ENCODE results near the gene WDFY4. TPM values are rescaled to one million over a fixed set of nuclear protein-coding genes. Genes with fewer than 3 reads are reported as not detected.

WDFY4 gene
- total and polyA plus RNA-seq, 2 donors (not counting 3 experiments of a cell fraction or from before 2014, with no cell fraction given), result 10.1 to 10.2 TPM

DNA sequence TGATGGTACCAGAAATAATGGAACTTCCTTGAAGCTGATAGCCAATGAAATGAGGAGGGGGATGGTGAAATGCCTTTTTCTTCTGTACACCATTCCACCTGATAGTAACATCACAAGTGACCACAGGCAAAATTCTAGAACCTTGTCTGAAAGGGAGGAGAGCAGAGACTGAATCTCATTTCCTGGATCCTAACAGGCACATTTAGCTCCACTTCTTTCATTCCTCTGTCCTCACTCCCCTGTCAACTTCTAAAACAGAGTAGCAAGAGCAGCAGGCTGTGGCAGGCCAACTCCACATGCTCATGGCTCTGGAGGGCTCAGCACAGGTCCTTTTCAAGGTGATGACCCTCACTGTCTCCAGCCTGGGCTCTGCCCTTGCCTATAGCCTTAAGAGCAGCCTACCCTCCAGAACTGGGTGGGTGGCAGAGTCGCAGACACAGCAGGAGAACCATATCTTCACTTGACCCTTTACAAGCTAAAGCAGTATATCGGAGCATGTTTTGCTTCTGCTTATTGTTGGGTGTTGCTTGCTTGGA is 255.2 kb downstream of the WDFY4 start, which contains the start of gene LRRC18:
TSS of gene LRRC18 (minus strand) at position 51 of the 536 bp plus-strand sequence. CDS start 25,685 bp downstream, outside the sequence.
- CTCF ChIA-PET, result no interaction called here
- Histone ChIP-seq H3K27me3 (ENCODE audit: control insufficient read depth in 2 of 2, insufficient read depth in 2 of 2, low read length in 2 of 2) (peaks cover 0 to 5% of the 10 kb centered on the region in 2 experiments), H4K20me1 (replicated peaks; ENCODE audit: control insufficient read depth, extremely low read depth, insufficient read depth, low read length) (no peaks in the 10 kb centered on the region), H3K27ac (ENCODE audit: insufficient read depth, low read depth, low read length) (no peak within 1 kb of the TSS), H3K36me3 (ENCODE audit: control insufficient read depth in 2 of 2, extremely low read depth in 1 of 2, insufficient read depth in 2 of 2, low read length in 2 of 2) (no peaks in the 10 kb centered on the region), H3K9me3 (replicated peaks; ENCODE audit: control insufficient read depth, insufficient read depth, low read length) (no peaks in the 10 kb centered on the region), H3K9ac (replicated peaks; ENCODE audit: extremely low read depth, insufficient read depth, low read length) (no peak within 1 kb of the TSS), H3K4me1 (ENCODE audit: control insufficient read depth, extremely low read depth, insufficient read depth, low read length) (no peaks in the 10 kb centered on the region), H3K4me3 (replicated peaks in 1 of 3; ENCODE audit: insufficient read depth in 1 of 3, low read depth in 1 of 3, low read length in 3 of 3) (no peak within 1 kb of the TSS), H3K9me1 (replicated peaks; ENCODE audit: control insufficient read depth, extremely low read depth, insufficient read depth, low read length) (no peaks in the 10 kb centered on the region), H3K4me2 (ENCODE audit: insufficient read depth, low read length) (no peak within 1 kb of the TSS), H3K79me2 (ENCODE audit: control insufficient read depth, insufficient read depth, low read length) (no peaks in the 10 kb centered on the region), H2AFZ (ENCODE audit: low read depth, low read length) (no peak within 1 kb of the TSS)
- DNase-seq (ENCODE audit: low read depth, low spot score), result no peak
- POLR2A ChIA-PET, result no interaction called here
- no TSS peak for BruUV-seq (replicated peaks)
- no peak for FAIRE-seq
- TF ChIP-seq FOS (IDR thresholded peaks at IDR 0.05; ENCODE audit: borderline replicate concordance, insufficient read depth, low read length) (no peak), EZH2 (IDR thresholded peaks at IDR 0.05; ENCODE audit: borderline replicate concordance, low read depth, low read length, severe bottlenecking) (no peak), CTCF (IDR thresholded peaks at IDR 0.05; ENCODE audit: extremely low read depth in 1 of 2, insufficient read depth in 1 of 2, low read depth in 1 of 2, low read length in 2 of 2) (no peak), MAX (IDR thresholded peaks at IDR 0.05; ENCODE audit: insufficient read depth, insufficient read length) (no peak), POLR2A (IDR thresholded peaks at IDR 0.05; ENCODE audit: low read depth, low read length) (no peak), GATA2 (IDR thresholded peaks at IDR 0.05; ENCODE audit: insufficient read depth, insufficient read length, low read depth, low read length) (no peak), POLR2AphosphoS5 (IDR thresholded peaks at IDR 0.05; ENCODE audit: insufficient read depth, low read depth, low read length) (no peak), JUN (IDR thresholded peaks at IDR 0.05; ENCODE audit: borderline replicate concordance, insufficient read depth, insufficient read length, low read depth) (no peak), MYC (IDR thresholded peaks at IDR 0.05; ENCODE audit: low read depth, low read length) (no peak)
- dilution Hi-C loops (cut with MboI; ENCODE audit: extremely low pct_ligation_motif_present, low sequenced_read_pairs) (no loop called here), intact Hi-C loops (cut with micrococcal nuclease) (loop anchor here (10.0 kb wide), 1 partner anchor 575 kb away; no protein-coding TSS in a partner anchor)
